Bronchial epithelial cell (primary cell): Measurements from ENCODE around the gene SCFD2. TPM values are rescaled to one million over a fixed set of nuclear protein-coding genes. Genes with fewer than 3 reads are reported as not detected.

ENCODE experiments used
- DNase-seq: peaks from one replicate; pipeline ENCODE4 v3.0.0-alpha.2; 2010; ENCODE audit warnings: low read depth
- FAIRE-seq: peaks from 2 replicates; lab custom pipeline; 2011; peaks lifted over from hg19 to GRCh38; lab: Jason Lieb, UNC
- H3K27me3 ChIP-seq: 2 replicates; pipeline ENCODE4 v1.5.1; 2011; ENCODE audit warnings: low read length; ENCODE audit not compliant: control insufficient read depth, insufficient read depth
- H3K36me3 ChIP-seq: 2 replicates; pipeline ENCODE4 v1.5.1; 2011; ENCODE audit warnings: low read length; ENCODE audit not compliant: control insufficient read depth, insufficient read depth
- H3K4me3 ChIP-seq: 2 replicates; pipeline ENCODE4 v1.5.1; 2011; ENCODE audit warnings: mild to moderate bottlenecking, low read depth, low read length, control low read depth
- total RNA-seq: library from RNA; depleted of rRNA; stranded (reverse); fragments of >200 nt; gene quantifications from 2 replicates; pipeline ENCODE4 v1.2.1, GENCODE V29; 2014
- TF ChIP-seq, protein P1 (sequence below): IDR thresholded peaks from 2 replicates; pipeline ENCODE4 v1.5.1; 2011; ENCODE audit warnings: mild to moderate bottlenecking, moderate library complexity, low read length, control low read depth, inconsistent platforms; ENCODE audit not compliant: insufficient read depth, severe bottlenecking

Gene SCFD2
- total RNA-seq, 1 donor from 2014 or later: 21.9 TPM

- Histone ChIP-seq H3K4me3 (no peak overlapping the region), H3K36me3 (no peaks in the 10 kb centered on the region), H3K27me3 (no peaks in the 10 kb centered on the region)
- DNase-seq: no peak
- FAIRE-seq: no peak
- TF ChIP-seq, protein P1, sequence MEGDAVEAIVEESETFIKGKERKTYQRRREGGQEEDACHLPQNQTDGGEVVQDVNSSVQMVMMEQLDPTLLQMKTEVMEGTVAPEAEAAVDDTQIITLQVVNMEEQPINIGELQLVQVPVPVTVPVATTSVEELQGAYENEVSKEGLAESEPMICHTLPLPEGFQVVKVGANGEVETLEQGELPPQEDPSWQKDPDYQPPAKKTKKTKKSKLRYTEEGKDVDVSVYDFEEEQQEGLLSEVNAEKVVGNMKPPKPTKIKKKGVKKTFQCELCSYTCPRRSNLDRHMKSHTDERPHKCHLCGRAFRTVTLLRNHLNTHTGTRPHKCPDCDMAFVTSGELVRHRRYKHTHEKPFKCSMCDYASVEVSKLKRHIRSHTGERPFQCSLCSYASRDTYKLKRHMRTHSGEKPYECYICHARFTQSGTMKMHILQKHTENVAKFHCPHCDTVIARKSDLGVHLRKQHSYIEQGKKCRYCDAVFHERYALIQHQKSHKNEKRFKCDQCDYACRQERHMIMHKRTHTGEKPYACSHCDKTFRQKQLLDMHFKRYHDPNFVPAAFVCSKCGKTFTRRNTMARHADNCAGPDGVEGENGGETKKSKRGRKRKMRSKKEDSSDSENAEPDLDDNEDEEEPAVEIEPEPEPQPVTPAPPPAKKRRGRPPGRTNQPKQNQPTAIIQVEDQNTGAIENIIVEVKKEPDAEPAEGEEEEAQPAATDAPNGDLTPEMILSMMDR: no peak
Observed at GRCh38 chr4:53374777-53375258, 9.0 kb upstream of the SCFD2 start.

DNA sequence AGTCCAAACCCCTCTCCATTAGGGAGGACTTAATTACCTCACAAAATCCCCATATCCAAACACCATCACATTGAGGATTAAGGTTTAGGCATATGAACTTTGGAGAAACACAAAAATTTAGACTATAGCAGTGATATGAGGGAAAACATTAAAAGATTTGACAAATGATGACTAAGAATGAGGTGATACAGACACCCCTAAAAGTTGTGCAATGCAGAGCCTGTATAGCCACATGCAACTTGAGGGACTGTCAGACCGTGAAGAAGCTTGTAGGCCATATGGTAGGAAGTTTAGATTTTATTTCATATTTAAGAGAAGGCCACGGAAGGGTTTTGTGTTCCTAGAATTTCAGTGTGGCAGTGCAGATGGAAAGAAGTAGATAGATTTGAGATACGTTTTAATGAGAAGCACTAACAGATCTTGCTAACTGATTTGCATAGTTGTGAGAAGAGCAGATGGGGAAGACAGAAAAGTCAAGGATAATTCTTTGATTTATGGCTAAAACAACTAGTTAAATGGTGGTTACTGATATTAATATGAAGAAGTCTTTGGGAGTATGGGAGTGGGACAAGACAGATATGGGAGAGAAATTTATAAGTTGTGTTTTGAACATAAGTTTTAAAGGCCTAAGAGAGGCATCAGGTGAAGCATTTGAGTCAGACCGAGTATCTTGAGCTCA lies 6.1 kb upstream of the SCFD2 start:
- FAIRE-seq (no peak), DNase-seq (no peak)
- Histone ChIP-seq H3K4me3 (no peak overlapping the region), H3K27me3 (no peaks in the 10 kb centered on the region), H3K36me3 (no peaks in the 10 kb centered on the region)
- TF ChIP-seq, protein P1: no peak

- Histone ChIP-seq H3K27me3 (no peaks in the 10 kb centered on the region), H3K36me3 (no peaks in the 10 kb centered on the region), H3K4me3 (no peak overlapping the region)
- DNase-seq (no peak), FAIRE-seq (no peak)
- TF ChIP-seq, protein P1: no peak
Observed at GRCh38 chr4:53371049-53371448, 5.2 kb upstream of the SCFD2 start.

DNA sequence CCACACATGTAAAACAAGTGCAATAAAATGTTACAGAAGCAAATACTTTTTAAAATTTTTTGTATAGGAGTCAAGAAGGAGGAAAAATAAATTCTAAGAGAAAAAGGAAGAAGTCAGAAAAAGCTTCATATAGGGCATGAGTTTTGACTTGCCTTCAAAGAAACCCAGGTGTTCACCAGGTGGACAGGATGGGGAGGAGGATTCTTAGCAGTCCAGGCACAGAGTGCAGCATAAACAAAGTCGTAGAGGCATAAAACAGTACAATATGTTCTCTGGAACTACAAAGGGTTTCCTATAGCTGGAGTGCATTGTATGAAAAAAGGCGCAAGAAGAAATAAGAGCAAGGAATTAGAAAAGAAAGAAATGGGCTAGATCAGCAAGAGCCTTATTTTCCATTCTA lies 1.9 kb upstream of the SCFD2 start:
- H3K4me3 ChIP-seq: no peak overlapping the region
- TF ChIP-seq, protein P1: no peak
- FAIRE-seq (no peak), DNase-seq (no peak)
- no peaks in the 10 kb centered on the region for H3K36me3 ChIP-seq
- H3K27me3 ChIP-seq: no peaks in the 10 kb centered on the region

DNA sequence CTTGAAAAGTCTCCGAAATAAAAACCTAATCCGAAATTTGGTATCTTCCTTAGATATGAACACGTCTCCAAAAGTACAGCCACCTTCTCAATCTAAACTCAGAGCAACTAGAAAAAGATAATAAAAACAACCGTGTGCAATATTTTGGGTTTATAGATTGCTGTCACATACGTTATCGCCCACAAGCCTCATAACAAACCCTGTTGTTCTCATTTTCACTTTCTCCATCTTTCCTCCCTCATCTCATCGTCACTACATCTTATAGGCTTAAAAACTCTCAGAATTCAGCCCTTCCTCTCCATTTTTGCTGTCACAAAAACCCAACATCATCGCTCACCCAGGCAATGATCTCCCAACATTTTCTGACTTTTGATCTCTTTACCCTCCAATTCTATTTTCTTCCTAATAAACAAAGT lies 448 bp upstream of the SCFD2 start:
- Histone ChIP-seq H3K36me3 (no peaks in the 10 kb centered on the region), H3K27me3 (no peaks in the 10 kb centered on the region), H3K4me3 (peak overlapping the region; percentile 83)
- TF ChIP-seq, protein P1: no peak
- DNase-seq (no peak), FAIRE-seq (no peak)

DNA sequence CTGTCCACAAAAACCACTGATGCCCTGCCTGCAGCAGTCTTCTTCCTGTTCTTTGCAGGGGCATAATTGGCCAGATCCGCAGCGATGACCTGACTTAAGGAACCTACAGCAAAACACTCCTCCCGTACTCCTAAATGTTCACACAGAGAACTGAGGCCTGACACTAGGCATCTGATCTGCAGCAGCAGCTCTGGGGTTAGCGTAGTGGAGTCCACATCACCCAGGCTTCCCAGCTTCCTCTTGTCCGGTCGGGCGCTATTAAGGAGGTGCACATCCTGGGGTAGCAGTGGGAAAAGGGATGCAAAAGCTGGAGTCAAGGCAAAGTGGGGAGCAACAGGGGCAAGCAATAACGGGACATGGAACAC lies 758 bp downstream of the SCFD2 start:
- Histone ChIP-seq H3K36me3 (no peaks in the 10 kb centered on the region), H3K4me3 (peak overlapping the region; percentile 83), H3K27me3 (no peaks in the 10 kb centered on the region)
- TF ChIP-seq, protein P1: no peak
- FAIRE-seq: no peak
- peak; percentile 23 for DNase-seq
